SK-N-SH (cell line): Measurements from ENCODE around the gene ATP6V1C2. TPM values are rescaled to one million over a fixed set of nuclear protein-coding genes. Genes with fewer than 3 reads are reported as not detected.

ENCODE experiments used
- CTCF ChIA-PET: fragments of 300-600, 350-600 bp; formaldehyde crosslinking; extraction: SDS; loops from one replicate; lab custom pipeline; 2021; lab: Yijun Ruan, JAX
- POLR2A ChIA-PET: fragments of 350-600 bp; sonication (Branson Sonifier 250); formaldehyde crosslinking; extraction: SDS; loops from one replicate; lab custom pipeline; 2020; ENCODE audit warnings: antibody characterized with exemption, inconsistent platforms; lab: Yijun Ruan, JAX
- DNase-seq: peaks from one replicate; pipeline ENCODE4 v3.0.0; 2012
- H2AFZ ChIP-seq: fragments of 200-600 bp; sonication (generic); 2 replicates; pipeline ENCODE4 v1.8.1; 2016; ENCODE audit warnings: antibody characterized with exemption, mild to moderate bottlenecking, low read depth
- H3F3A ChIP-seq: fragments of 200-600 bp; sonication (generic); replicated peaks from 2 replicates; pipeline ENCODE3; 2016; ENCODE audit warnings: antibody characterized with exemption, mild to moderate bottlenecking; ENCODE audit not compliant: insufficient read depth
- H3K27ac ChIP-seq, 2 experiments: fragments of 200-500 bp in 1 of 2; fragments of 200-600 bp in 1 of 2; sonication (Bioruptor generic) in 1 of 2; sonication (generic), shearing (Covaris generic) in 1 of 2; 2 replicates each; pipeline versions ENCODE4 v1.5.1 to v1.6.1; 2014 to 2016; ENCODE audit warnings: low read depth in 2 of 2, inconsistent platforms in 1 of 2, low read length in 1 of 2, mild to moderate bottlenecking in 1 of 2, mixed read lengths in 1 of 2
- H3K27me3 ChIP-seq: fragments of 200-600 bp; sonication (generic), shearing (Covaris generic); 2 replicates; pipeline ENCODE4 v1.6.1; 2016; ENCODE audit warnings: mixed run types; ENCODE audit not compliant: insufficient read depth
- H3K36me3 ChIP-seq, 2 experiments: fragments of 200-500 bp in 1 of 2; fragments of 200-600 bp in 1 of 2; sonication (Bioruptor generic) in 1 of 2; sonication (generic) in 1 of 2; replicated peaks in 1 of 2; 2 replicates each; pipeline versions ENCODE3 to v1.5.1; 2014 to 2016; ENCODE audit warnings: low read length in 1 of 2, mild to moderate bottlenecking in 1 of 2; ENCODE audit not compliant: insufficient read depth in 2 of 2, control insufficient read depth in 1 of 2
- H3K4me1 ChIP-seq, 2 experiments: fragments of 200-500 bp in 1 of 2; fragments of 200-600 bp in 1 of 2; sonication (Bioruptor generic) in 1 of 2; sonication (generic), shearing (Covaris generic) in 1 of 2; 2 replicates each; pipeline versions ENCODE4 v1.5.1 to v1.6.1; 2014 to 2016; ENCODE audit warnings: low read depth in 1 of 2, low read length in 1 of 2, mixed run types in 1 of 2; ENCODE audit not compliant: insufficient read depth in 2 of 2, control insufficient read depth in 1 of 2
- H3K4me2 ChIP-seq: fragments of 200-600 bp; sonication (generic), shearing (Covaris generic); 2 replicates; pipeline ENCODE4 v1.6.1; 2017; ENCODE audit warnings: mixed run types
- H3K4me3 ChIP-seq, 2 experiments: fragments of 200-500 bp in 1 of 2; fragments of 200-600 bp in 1 of 2; sonication (Bioruptor generic) in 1 of 2; sonication (generic), shearing (Covaris generic) in 1 of 2; 2 replicates each; pipeline versions ENCODE4 v1.5.1 to v1.8.1; 2014 to 2016; ENCODE audit warnings: low read depth in 2 of 2, inconsistent platforms in 1 of 2, low read length in 1 of 2, mild to moderate bottlenecking in 1 of 2, mixed read lengths in 1 of 2, moderate library complexity in 1 of 2
- H3K79me2 ChIP-seq: fragments of 200-600 bp; sonication (generic); 2 replicates; pipeline ENCODE4 v1.8.1; 2017; ENCODE audit warnings: mild to moderate bottlenecking; ENCODE audit not compliant: insufficient read depth
- H3K9ac ChIP-seq: fragments of 200-600 bp; sonication (generic); 2 replicates; pipeline ENCODE4 v1.6.1; 2017; ENCODE audit warnings: mixed run types
- H3K9me2 ChIP-seq: fragments of 200-600 bp; sonication (generic); 2 replicates; pipeline ENCODE4 v1.6.1; 2017; ENCODE audit warnings: mixed run types
- H3K9me3 ChIP-seq: fragments of 200-600 bp; sonication (generic); 2 replicates; pipeline ENCODE4 v1.6.1; 2017; ENCODE audit warnings: mixed run types, mild to moderate bottlenecking, moderate library complexity
- H4K20me1 ChIP-seq: fragments of 200-600 bp; sonication (generic); 2 replicates; pipeline ENCODE4 v1.6.1; 2017; ENCODE audit warnings: mild to moderate bottlenecking, mixed run types; ENCODE audit not compliant: insufficient read depth
- CTCF ChIP-seq: fragments of 200-600 bp; sonication (generic); IDR thresholded peaks from 2 replicates; pipeline ENCODE4 v1.6.1; 2017; ENCODE audit warnings: antibody characterized with exemption, mild to moderate bottlenecking, moderate library complexity
- EP300 ChIP-seq, 2 experiments: IDR thresholded peaks; 2 replicates each; pipeline versions ENCODE4 v1.4.0 to v1.6.1; 2012; ENCODE audit warnings: borderline replicate concordance in 1 of 2, low read depth in 1 of 2, low read length in 1 of 2
- EZH2phosphoT487 ChIP-seq: fragments of 200-600 bp; sonication (generic); IDR thresholded peaks from 2 replicates; pipeline ENCODE4 v1.6.1; 2017; ENCODE audit warnings: low read depth, mixed run types, mild to moderate bottlenecking, antibody characterized with exemption, moderate library complexity, borderline replicate concordance
- FOSL2 ChIP-seq: IDR thresholded peaks from 2 replicates; pipeline ENCODE4 v1.4.0; 2012; ENCODE audit warnings: low read depth, mild to moderate bottlenecking, moderate library complexity, borderline replicate concordance
- FOXJ3 ChIP-seq: sonication (generic); formaldehyde crosslinking; IDR thresholded peaks from 2 replicates; pipeline ENCODE4 v1.5.1; 2020; ENCODE audit warnings: mild to moderate bottlenecking, missing genetic modification reagents
- GABPA ChIP-seq: IDR thresholded peaks from 2 replicates; pipeline ENCODE4 v1.4.0; 2012; ENCODE audit warnings: low read depth, mild to moderate bottlenecking
- MAX ChIP-seq: IDR thresholded peaks from 2 replicates; pipeline ENCODE4 v1.4.0; 2012; ENCODE audit warnings: low read depth
- MXI1 ChIP-seq: IDR thresholded peaks from 2 replicates; pipeline ENCODE4 v1.6.1; 2012; ENCODE audit warnings: mild to moderate bottlenecking, low read depth, low read length, improper control_type of control experiment
- RAD21 ChIP-seq: IDR thresholded peaks from 2 replicates; pipeline ENCODE4 v1.6.1; 2012; ENCODE audit warnings: mild to moderate bottlenecking, low read length
- RXRA ChIP-seq: IDR thresholded peaks from 2 replicates; pipeline ENCODE4 v1.4.0; 2012; ENCODE audit warnings: low read depth, mild to moderate bottlenecking, borderline replicate concordance
- SIN3A ChIP-seq: IDR thresholded peaks from 2 replicates; pipeline ENCODE4 v1.6.1; 2012; ENCODE audit warnings: low read depth, mild to moderate bottlenecking, low read length, moderate library complexity, borderline replicate concordance
- SMC3 ChIP-seq: IDR thresholded peaks from 2 replicates; pipeline ENCODE4 v1.6.1; 2012; ENCODE audit warnings: low read depth, low read length, improper control_type of control experiment
- TCF12 ChIP-seq: IDR thresholded peaks from 2 replicates; pipeline ENCODE4 v1.4.0; 2012
- USF2 ChIP-seq: fragments of 150-350 bp; IDR thresholded peaks from 2 replicates; pipeline ENCODE4 v1.6.1; 2017; ENCODE audit warnings: antibody characterized with exemption, low read length, low read depth, borderline replicate concordance
- YY1 ChIP-seq: IDR thresholded peaks from 2 replicates; pipeline ENCODE4 v1.4.0; 2012; ENCODE audit warnings: low read depth, mild to moderate bottlenecking
- WGBS: methylation state at CpG from one replicate; pipeline ENCODE4 v1.1.6; 2017; ENCODE audit warnings: low lambda C conversion rate; 5-methylcytosine and 5-hydroxymethylcytosine counted together
- polyA plus RNA-seq, 3 experiments: library from polyadenylated mRNA; depleted of rRNA; stranded (reverse); fragments of >200 nt; gene quantifications; 2 replicates each; pipeline ENCODE4 v1.2.3, GENCODE V29; 2012

Gene ATP6V1C2
- polyA plus RNA-seq, 1 of the 3 experiments (the other 2 are of a cell fraction) = 0.12 TPM

GRCh38 chr2:10765461-10765860 lies 44.0 kb downstream of the ATP6V1C2 start:
- H4K20me1 ChIP-seq = no peaks in the 10 kb centered on the region
- no peak for DNase-seq
- H3K4me2 ChIP-seq = no peak overlapping the region
- H3K79me2 ChIP-seq = no peaks in the 10 kb centered on the region
- no peak overlapping the region for H3K9ac ChIP-seq
- 0 out of 2 replicates have a peak, but pooled peaks cover 5% of the 10 kb centered on the region for H3K27me3 ChIP-seq
- TF ChIP-seq FOSL2 = no peak
- no peak for TF ChIP-seq TCF12
- no peak for TF ChIP-seq SMC3
- no peak for TF ChIP-seq CTCF
- no peak for TF ChIP-seq YY1
- no peak for TF ChIP-seq EZH2phosphoT487
- no peak for TF ChIP-seq EP300 (IDR thresholded peaks at IDR 0.05; ENCODE audit: borderline replicate concordance in 1 of 2, low read depth in 1 of 2, low read length in 1 of 2)
- TF ChIP-seq SIN3A = no peak
- H3K4me3 ChIP-seq = no peak overlapping the region
- H2AFZ ChIP-seq = no peak overlapping the region
- no peaks in the 10 kb centered on the region for H3K4me1 ChIP-seq
- ChIA-PET POLR2A (no interaction called here), CTCF (no interaction called here)
- no peaks in the 10 kb centered on the region for H3K36me3 ChIP-seq
- WGBS = 35% methylated on average over 5 of the region's 5 CpGs
- no peak overlapping the region for H3K27ac ChIP-seq
- H3F3A ChIP-seq = no peaks in the 10 kb centered on the region
- no peaks in the 10 kb centered on the region for H3K9me3 ChIP-seq
- no peaks in the 10 kb centered on the region for H3K9me2 ChIP-seq

GRCh38 chr2:10765914-10766313 lies 44.5 kb downstream of the ATP6V1C2 start:
- 79% methylated on average over 11 of the region's 12 CpGs for WGBS
- Histone ChIP-seq H3K79me2 (no peaks in the 10 kb centered on the region), H3K4me2 (no peak overlapping the region), H3K36me3 (no peaks in the 10 kb centered on the region), H3K27me3 (0 out of 2 replicates have a peak, but pooled peaks cover 5% of the 10 kb centered on the region), H3K9ac (no peak overlapping the region), H3K4me3 (no peak overlapping the region), H3K9me3 (no peaks in the 10 kb centered on the region), H2AFZ (no peak overlapping the region), H3K9me2 (no peaks in the 10 kb centered on the region)
- CTCF ChIA-PET = interaction anchor here (0.8 kb wide), 1 partner anchor 367 kb away, joined by 3 read pairs; a partner anchor contains a TSS
- no peak for DNase-seq
- TF ChIP-seq MAX = no peak
- TF ChIP-seq, all 33 proteins: peak for 0
- Histone ChIP-seq H3K27ac (no peak overlapping the region), H4K20me1 (no peaks in the 10 kb centered on the region), H3F3A (no peaks in the 10 kb centered on the region), H3K4me1 (no peaks in the 10 kb centered on the region)
- POLR2A ChIA-PET = no interaction called here

- Histone ChIP-seq H2AFZ (no peak overlapping the region), H3K27me3 (0 out of 2 replicates have a peak, but pooled peaks cover 5% of the 10 kb centered on the region), H3K9me3 (no peaks in the 10 kb centered on the region), H3K9me2 (no peaks in the 10 kb centered on the region), H3K4me2 (no peak overlapping the region), H3F3A (no peaks in the 10 kb centered on the region), H3K27ac (no peak overlapping the region), H3K79me2 (no peaks in the 10 kb centered on the region), H3K4me3 (no peak overlapping the region), H3K4me1 (no peaks in the 10 kb centered on the region; a peak in 1 of 4 replicates), H3K9ac (no peak overlapping the region), H3K36me3 (no peaks in the 10 kb centered on the region), H4K20me1 (no peaks in the 10 kb centered on the region)
- no peak for DNase-seq
- 70% methylated on average over 10 of the region's 16 CpGs for WGBS
- ChIA-PET POLR2A (interaction anchor here (0.7 kb wide), 1 partner anchor 10 kb away, joined by 4 read pairs; no protein-coding TSS in a partner anchor), CTCF (interaction anchor here (1.5 kb wide), 1 partner anchor 31 kb away, joined by 3 read pairs; no protein-coding TSS in a partner anchor)
- no peak for TF ChIP-seq CTCF
- no peak for TF ChIP-seq FOXJ3 (CRISPR knock-in tag)
- TF ChIP-seq GABPA = no peak
- TF ChIP-seq FOSL2 = no peak
- no peak for TF ChIP-seq MXI1
- no peak for TF ChIP-seq USF2
- TF ChIP-seq RXRA = no peak
- TF ChIP-seq YY1 = no peak
- TF ChIP-seq RAD21 = no peak
Measured at GRCh38 chr2:10768063-10768507, 46.7 kb downstream of the ATP6V1C2 start.
